ENCODE data around the gene CPB2.

Gene CPB2

GRCh38 chr13:46101484-46102254, 3.2 kb downstream of the CPB2 start:
- in situ Hi-C loops (cut with MboI; ENCODE audit: low sequenced_read_pairs), result no loop called here

DNA sequence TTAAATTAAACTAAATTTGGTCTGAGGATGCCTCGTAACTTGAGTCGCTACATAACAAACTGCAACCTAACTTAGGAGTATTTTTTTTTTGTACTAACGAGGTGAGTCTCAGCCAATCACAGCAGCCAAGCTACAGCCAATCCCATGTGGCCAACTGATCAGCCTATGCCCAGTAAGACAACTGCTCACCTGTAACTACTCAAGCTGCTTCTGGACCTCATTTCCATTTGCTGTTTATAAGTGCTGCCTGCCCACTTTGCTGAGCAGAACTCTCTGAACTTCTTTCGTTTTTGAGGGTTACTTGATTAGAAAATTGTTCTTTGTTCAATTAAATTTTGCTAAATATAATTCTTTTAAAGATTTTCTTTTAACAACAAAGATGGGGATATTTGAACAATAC, 3.8 kb downstream of the CPB2 start:
- in situ Hi-C loops (cut with MboI; ENCODE audit: low sequenced_read_pairs), result no loop called here

GRCh38 chr13:46100191-46100815, 4.5 kb downstream of the CPB2 start:
- in situ Hi-C loops (cut with MboI; ENCODE audit: low sequenced_read_pairs), result no loop called here

DNA sequence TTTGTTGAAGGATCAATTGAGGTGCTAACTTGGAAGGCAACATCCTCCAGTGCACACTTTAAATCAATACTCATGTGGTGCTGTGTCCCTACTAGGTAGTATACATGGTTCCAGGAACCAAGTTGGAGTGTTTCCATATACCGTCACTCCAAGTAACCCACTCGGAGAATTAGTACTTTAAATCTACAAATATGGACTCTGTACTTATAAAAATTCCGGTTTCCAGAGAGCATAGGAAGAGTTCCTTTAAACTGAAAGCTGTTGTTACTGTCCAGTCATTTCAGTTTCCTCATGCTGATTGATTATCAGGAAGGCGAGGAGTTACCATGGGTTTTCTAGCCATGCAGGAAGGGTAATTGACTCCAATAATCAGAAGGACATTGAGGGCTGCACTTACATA, 7.2 kb downstream of the CPB2 start:
- in situ Hi-C loops (cut with MboI; ENCODE audit: low sequenced_read_pairs), result no loop called here

DNA sequence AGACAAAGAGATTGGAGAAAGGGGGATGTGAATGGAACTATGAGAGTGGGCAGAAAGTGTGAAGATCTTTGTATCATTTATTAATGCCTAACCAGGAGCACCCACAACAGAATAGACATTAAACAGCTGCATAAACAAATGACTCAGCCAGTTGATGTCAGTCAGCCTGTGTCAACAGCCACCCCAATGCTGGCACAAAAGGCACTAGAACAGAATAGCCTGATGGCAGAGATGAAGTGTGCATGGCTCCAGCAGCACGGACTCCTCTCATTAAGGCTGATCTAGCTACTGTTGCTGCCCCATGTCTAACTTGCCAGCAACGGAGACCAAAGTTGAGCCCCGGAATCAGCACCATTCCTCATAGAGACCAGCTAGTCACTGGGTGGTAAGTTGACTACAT, 7.8 kb downstream of the CPB2 start:
- in situ Hi-C loops (cut with MboI; ENCODE audit: low sequenced_read_pairs), result no loop called here

DNA sequence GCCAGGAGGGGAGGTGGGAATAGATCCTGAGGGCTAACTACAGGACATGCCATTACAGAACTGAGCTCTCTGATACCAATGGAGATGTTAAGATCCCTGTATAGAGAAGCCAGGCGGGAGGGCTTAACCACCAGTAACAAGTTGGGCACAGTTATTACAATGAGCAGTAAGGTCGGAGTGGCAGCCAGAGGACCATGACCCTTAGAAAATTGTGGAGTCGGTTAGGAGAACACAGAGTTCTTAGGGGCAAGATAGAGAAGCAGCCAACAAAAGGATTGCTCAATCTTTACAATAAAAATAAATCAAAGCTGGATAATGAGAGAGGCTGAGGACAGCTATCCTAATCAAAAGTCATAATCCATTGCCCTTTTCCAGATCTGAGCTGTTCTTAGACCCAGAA, 10.4 kb downstream of the CPB2 start:
- in situ Hi-C loops (cut with MboI; ENCODE audit: low sequenced_read_pairs), result no loop called here

- in situ Hi-C loops (cut with MboI; ENCODE audit: low sequenced_read_pairs), result no loop called here
Observed at GRCh38 chr13:46088821-46089562, 15.8 kb downstream of the CPB2 start.

- in situ Hi-C loops (cut with MboI; ENCODE audit: low sequenced_read_pairs), result no loop called here
Observed at GRCh38 chr13:46087481-46087880, 17.4 kb downstream of the CPB2 start.

GRCh38 chr13:46086985-46087384, 17.8 kb downstream of the CPB2 start:
- in situ Hi-C loops (cut with MboI; ENCODE audit: low sequenced_read_pairs), result no loop called here

GRCh38 chr13:46086421-46086922, 18.4 kb downstream of the CPB2 start:
- in situ Hi-C loops (cut with MboI; ENCODE audit: low sequenced_read_pairs), result no loop called here

DNA sequence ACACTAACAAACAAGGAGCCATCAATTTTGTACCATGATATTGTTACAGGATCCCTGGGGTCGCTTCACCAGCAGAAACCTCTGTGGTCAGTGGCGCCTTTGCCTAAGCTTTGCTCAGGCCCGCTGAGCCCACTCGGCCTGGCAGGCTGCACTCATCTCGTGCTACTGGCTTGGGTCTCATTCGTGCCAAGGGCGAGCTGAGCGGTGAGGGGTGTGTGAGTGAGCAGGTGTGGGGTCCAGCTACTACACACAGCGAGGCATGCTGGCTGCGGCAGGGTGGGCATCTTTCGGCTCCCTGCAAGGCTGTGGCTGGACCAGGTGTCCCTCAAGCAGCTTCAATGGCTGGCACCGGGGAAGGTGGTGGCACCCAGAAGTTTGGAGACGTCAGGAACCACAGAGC, 19.1 kb downstream of the CPB2 start:
- in situ Hi-C loops (cut with MboI; ENCODE audit: low sequenced_read_pairs), result no loop called here

DNA sequence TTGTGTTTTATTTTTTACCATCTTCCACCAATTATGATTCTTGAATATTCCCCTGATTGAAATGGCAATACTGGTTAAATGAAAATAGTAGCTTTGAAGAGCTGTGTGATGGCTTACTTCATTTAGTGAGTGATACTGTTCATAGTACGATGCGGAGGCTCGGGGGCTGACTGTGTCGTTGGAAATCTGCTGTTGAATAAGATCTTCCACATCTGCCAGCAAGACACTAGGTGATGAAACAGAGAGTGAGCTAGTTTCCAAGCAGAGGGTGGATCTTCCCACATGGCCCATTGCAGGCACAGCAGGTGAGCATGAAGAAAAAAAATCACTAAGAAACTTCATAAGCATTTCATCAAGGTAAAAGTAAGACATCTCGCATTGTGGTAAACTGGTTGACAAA, 22.5 kb downstream of the CPB2 start:
- in situ Hi-C loops (cut with MboI; ENCODE audit: low sequenced_read_pairs), result no loop called here

- in situ Hi-C loops (cut with MboI; ENCODE audit: low sequenced_read_pairs), result no loop called here
Observed at GRCh38 chr13:46079770-46080169, 25.1 kb downstream of the CPB2 start.

DNA sequence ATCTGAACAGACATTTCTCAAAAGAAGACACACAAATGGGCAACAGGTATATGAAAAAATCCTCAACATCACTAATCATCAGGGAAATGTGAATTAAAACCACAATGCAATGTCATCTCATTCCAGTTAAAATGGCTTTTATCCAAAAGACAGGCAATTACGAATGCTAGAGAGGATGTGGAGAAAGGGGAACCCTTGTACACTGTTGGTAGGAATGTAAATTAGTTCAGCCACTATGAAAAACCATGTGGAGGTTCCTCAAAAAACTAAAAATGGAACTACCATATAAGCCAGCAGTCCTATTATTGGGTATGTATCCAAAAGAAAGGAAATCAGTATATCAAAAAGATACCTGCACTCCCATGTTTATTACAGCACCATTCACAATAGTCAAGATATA, 27.6 kb downstream of the CPB2 start:
- in situ Hi-C loops (cut with MboI; ENCODE audit: low sequenced_read_pairs), result no loop called here

GRCh38 chr13:46076827-46077226, 28.0 kb downstream of the CPB2 start:
- in situ Hi-C loops (cut with MboI; ENCODE audit: low sequenced_read_pairs), result no loop called here

DNA sequence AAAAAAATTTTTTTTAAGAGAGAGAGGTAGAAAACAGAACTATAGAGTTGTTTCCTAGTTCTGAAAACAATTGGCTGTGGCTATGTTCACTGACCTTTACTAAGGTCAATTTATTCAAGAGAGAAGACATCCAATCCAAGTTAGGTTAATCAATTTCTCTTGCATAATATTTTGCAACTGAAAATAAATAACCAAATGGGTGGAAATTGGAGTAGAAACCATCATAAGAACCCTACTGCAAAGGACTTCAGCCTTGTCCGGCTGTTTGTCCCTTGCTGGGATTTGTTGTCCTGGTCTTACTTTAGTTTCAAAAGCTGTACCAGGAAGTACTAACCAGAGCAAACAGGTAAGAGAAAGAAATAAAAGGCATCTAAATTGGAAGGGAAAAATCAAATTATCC, 29.0 kb downstream of the CPB2 start:
- in situ Hi-C loops (cut with MboI; ENCODE audit: low sequenced_read_pairs), result no loop called here

- in situ Hi-C loops (cut with MboI; ENCODE audit: low sequenced_read_pairs), result no loop called here
Observed at GRCh38 chr13:46071590-46072249, 33.1 kb downstream of the CPB2 start.

DNA sequence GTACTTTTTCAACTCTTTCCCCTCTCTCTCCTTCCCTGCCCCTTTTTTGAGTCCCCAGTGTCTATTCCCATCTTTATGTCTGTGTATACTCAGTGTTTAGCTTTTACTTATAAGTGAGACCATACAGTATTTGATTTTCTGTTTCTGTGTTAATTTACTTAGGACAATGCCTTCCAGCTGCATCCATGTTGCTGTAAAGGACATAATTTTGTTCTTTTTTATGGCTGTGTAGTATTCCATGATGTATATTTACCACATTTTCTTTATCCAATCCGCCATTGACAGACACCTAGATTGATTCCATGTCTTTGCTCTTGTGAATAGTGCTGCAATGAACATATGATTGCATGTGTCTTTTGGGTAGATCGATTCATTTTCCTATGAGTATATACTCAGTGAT, 41.5 kb downstream of the CPB2 start:
- in situ Hi-C loops (cut with MboI; ENCODE audit: low sequenced_read_pairs), result no loop called here

- in situ Hi-C loops (cut with MboI; ENCODE audit: low sequenced_read_pairs), result no loop called here
Observed at GRCh38 chr13:46062185-46062584, 42.6 kb downstream of the CPB2 start.

DNA sequence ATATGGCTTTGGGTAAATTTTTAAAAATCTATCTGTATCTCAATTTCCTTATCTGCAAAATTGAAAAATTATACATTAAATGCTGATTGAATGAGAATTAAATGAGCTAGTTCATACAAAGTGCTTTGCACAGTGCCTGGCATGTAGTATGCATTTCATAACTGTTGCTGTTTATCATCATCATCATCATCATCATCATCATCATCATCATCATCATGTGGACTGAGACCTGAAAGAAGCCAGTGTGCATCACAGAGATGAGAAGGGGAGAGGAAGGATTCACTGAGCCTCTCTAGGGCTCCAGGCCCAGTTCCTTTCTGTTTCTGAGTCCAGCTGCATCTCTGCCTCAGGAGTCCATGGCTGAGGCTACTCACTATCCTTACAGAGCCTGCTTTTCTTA, 45.4 kb downstream of the CPB2 start:
- in situ Hi-C loops (cut with MboI; ENCODE audit: low sequenced_read_pairs), result no loop called here

GRCh38 chr13:46058268-46058667, 46.6 kb downstream of the CPB2 start:
- in situ Hi-C loops (cut with MboI; ENCODE audit: low sequenced_read_pairs), result no loop called here
